Activated naive CD4-positive, alpha-beta T cell treated with anti-CD3 and anti-CD28 coated beads, Interleukin-2, amount 50 U/mL, for 72 hours (primary cell): Measurements from ENCODE around the gene TMEM101. TPM values are rescaled to one million over a fixed set of nuclear protein-coding genes. Genes with fewer than 3 reads are reported as not detected.
A peak's percentile ranks its signal among the peaks of the same experiment; 100 is the strongest.
"Not testable (repeated sequence)": the region's sequence is repeated elsewhere in the genome, so short reads cannot be mapped to it uniquely, and the experiment has no call there.

Source experiments
- ATAC-seq, 2 donors: fragments of 150-1000 bp; cut with Tn5 transposase; 2 replicates each; pipeline ENCODE4 v1.10.0; 2021; ENCODE audit warnings: mild to moderate bottlenecking in 2 of 2, moderate library complexity in 2 of 2
- DNase-seq, 2 donors: peaks; one replicate each; pipeline ENCODE4 v3.0.0; 2021 to 2022; ENCODE audit warnings: low spot score in 2 of 2
- H3K27ac Mint-ChIP-seq, 2 donors: one replicate each; pipeline ENCODE4 v1.8.0; 2022; ENCODE audit warnings: mild to moderate bottlenecking in 2 of 2, mixed read lengths in 2 of 2
- H3K36me3 Mint-ChIP-seq, 2 donors: one replicate each; pipeline ENCODE4 v1.8.0; 2022; ENCODE audit warnings: mixed read lengths in 2 of 2
- H3K9me3 Mint-ChIP-seq, 2 donors: one replicate each; pipeline ENCODE4 v1.8.0; 2022; ENCODE audit warnings: mixed read lengths in 2 of 2
- total RNA-seq, 2 donors: library from RNA; stranded (reverse); gene quantifications; one replicate each; pipeline ENCODE4 v1.2.3, GENCODE V29; 2022

TMEM101 gene
- total RNA-seq, 2 donors from 2014 or later: 32.8 to 43.6 TPM

GRCh38 chr17:44006598-44007345 lies 8.0 kb downstream of the TMEM101 start:
- DNase-seq: peak; percentile 80 to 94
- peak; percentile 85 for ATAC-seq
- peaks cover 5 to 9% of the 10 kb centered on the region in 2 donors for H3K36me3 Mint-ChIP-seq
- H3K27ac Mint-ChIP-seq: peak overlapping the region in 1 of 2 donors; percentile 67
- H3K9me3 Mint-ChIP-seq: no peaks in the 10 kb centered on the region

GRCh38 chr17:44006272-44006597 lies 8.5 kb downstream of the TMEM101 start:
- H3K36me3 Mint-ChIP-seq: peaks cover 0 to 4% of the 10 kb centered on the region in 2 donors
- ATAC-seq (peak; percentile 3 to 19), DNase-seq (no peak)
- peak overlapping the region in 1 of 2 donors; percentile 67 for H3K27ac Mint-ChIP-seq
- H3K9me3 Mint-ChIP-seq: no peaks in the 10 kb centered on the region

DNA sequence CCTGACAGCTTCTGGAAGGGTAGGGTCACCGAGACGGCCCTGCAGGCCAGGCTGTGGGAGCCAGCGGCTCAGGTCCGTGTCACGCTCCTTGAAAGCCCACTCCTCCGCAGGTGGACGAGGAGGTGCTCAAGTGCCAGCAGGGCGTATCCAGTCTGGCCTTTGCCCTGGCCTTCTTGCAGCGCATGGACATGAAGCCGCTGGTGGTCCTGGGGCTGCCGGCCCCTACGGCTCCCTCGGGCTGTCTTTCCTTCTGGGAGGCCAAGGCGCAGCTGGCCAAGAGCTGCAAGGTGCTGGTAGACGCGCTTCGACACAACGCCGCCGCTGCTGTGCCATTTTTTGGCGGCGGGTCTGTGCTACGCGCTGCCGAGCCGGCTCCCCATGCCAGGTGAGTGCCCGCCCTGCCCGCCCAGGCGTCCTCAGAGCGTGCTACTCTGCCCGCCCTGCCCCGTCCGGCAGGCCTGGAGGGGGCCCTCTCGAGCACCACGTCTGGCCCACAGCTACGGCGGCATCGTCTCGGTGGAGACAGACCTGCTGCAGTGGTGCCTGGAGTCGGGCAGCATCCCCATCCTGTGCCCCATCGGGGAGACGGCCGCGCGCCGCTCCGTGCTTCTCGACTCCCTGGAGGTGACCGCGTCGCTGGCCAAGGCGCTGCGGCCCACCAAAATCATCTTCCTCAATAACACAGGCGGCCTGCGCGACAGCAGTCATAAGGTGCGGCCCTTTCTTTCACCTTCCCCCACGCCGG lies 9.1 kb downstream of the TMEM101 start:
- Mint-ChIP-seq H3K9me3 (no peaks in the 10 kb centered on the region), H3K36me3 (peaks cover 0 to 2% of the 10 kb centered on the region in 2 donors), H3K27ac (peak overlapping the region in 1 of 2 donors; percentile 67)
- ATAC-seq (peak; percentile 6 to 21), DNase-seq (peak; percentile 49 to 59)

DNA sequence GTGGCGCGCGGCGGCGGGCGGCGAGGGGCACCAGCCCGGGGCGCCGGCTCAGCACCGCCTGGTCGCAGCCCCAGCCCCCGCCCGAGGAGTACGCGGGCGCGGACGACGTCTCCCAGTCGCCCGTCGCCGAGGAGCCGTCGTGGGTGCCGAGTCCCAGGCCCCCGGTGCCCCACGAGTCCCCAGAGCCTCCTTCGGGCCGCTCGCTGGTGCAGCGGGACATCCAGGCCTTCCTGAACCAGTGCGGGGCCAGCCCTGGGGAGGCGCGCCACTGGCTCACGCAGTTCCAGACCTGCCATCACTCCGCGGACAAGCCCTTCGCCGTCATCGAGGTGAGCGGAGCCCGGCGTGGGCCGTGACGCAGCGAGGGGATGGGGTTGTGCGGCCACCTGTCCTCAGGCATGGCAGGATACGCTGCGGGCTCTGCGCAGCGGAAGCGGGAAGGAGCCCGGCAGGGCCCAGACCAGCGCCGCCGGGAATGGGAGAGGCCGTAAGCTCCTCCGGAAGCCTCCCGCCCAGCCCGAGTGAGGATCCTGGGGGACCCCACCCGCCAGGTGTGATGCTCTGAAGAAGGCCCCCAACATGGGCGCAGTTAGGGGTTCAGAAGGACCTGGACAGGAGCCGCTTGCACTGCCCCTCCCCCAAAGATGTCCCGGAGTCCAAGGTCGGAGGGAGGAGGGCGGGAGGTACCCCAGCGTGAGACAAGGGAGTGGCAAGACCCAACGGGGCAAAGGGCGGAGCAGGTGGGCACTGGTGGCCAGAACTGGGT lies 9.8 kb downstream of the TMEM101 start:
- H3K27ac Mint-ChIP-seq: no peak overlapping the region
- no peak for DNase-seq

DNA sequence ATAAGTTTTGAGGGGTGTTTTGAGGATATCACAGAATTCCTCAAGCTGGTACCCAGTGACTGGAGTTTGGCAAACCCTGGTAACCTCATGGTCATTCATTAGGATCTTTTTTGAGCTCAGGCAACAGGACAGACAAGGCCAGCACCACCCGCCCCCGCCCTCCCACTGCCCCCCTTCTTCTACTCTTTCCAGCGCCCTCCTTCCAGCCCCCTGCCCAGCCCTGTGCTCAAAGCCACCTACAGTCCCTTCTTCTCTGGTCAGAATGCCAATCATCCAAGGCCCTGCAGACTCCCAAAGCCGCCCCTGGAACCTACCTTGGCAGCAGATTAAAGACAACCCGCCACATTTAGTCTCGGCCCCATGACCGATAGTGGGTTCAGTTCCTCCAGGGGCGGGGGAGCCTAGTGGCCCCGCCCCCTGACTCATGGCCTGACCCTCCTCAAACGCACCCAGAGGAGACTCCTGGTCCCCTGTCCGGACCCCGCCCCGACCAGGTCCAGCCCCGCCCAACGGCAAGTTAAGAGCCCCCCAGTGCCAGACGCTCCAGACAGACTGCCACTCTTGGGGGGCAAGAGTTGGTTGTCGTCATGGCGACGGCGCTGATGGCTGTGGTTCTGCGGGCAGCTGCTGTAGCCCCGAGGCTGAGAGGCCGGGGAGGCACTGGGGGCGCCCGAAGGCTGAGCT lies 10.5 kb downstream of the TMEM101 start, which contains the start of gene NAGS:
TSS of gene NAGS (plus strand) at position 546 of the 684 bp plus-strand sequence. CDS start at position 588, 42 bp downstream.
- H3K36me3 Mint-ChIP-seq: no peaks in the 10 kb centered on the region
- ATAC-seq: no peak
- no peaks in the 10 kb centered on the region for H3K9me3 Mint-ChIP-seq
- no peak within 1 kb of the TSS for H3K27ac Mint-ChIP-seq
- DNase-seq: no peak

More for the DNA sequence above, 9.8 kb downstream of the TMEM101 start:
- Mint-ChIP-seq H3K9me3 (no peaks in the 10 kb centered on the region), H3K36me3 (no peaks in the 10 kb centered on the region)
- no peak for ATAC-seq

- DNase-seq (no peak), ATAC-seq (no peak)
- no peak overlapping the region for H3K27ac Mint-ChIP-seq
- H3K9me3 Mint-ChIP-seq: no peaks in the 10 kb centered on the region
- H3K36me3 Mint-ChIP-seq: no peaks in the 10 kb centered on the region
These were observed 12.5 kb downstream of the TMEM101 start for GRCh38 chr17:44002141-44002848.

GRCh38 chr17:44001461-44001920 lies 13.3 kb downstream of the TMEM101 start:
- H3K9me3 Mint-ChIP-seq: no peaks in the 10 kb centered on the region
- H3K36me3 Mint-ChIP-seq: no peaks in the 10 kb centered on the region
- no peak for ATAC-seq
- no peak overlapping the region for H3K27ac Mint-ChIP-seq
- no peak for DNase-seq

GRCh38 chr17:44000871-44001460 lies 13.8 kb downstream of the TMEM101 start:
- ATAC-seq (no peak), DNase-seq (no peak)
- Mint-ChIP-seq H3K27ac (no peak overlapping the region), H3K9me3 (no peaks in the 10 kb centered on the region), H3K36me3 (no peaks in the 10 kb centered on the region)

GRCh38 chr17:44000141-44000860 lies 14.5 kb downstream of the TMEM101 start:
- H3K36me3 Mint-ChIP-seq: no peaks in the 10 kb centered on the region
- no peaks in the 10 kb centered on the region for H3K9me3 Mint-ChIP-seq
- no peak overlapping the region for H3K27ac Mint-ChIP-seq
- DNase-seq (no peak), ATAC-seq (no peak)

DNA sequence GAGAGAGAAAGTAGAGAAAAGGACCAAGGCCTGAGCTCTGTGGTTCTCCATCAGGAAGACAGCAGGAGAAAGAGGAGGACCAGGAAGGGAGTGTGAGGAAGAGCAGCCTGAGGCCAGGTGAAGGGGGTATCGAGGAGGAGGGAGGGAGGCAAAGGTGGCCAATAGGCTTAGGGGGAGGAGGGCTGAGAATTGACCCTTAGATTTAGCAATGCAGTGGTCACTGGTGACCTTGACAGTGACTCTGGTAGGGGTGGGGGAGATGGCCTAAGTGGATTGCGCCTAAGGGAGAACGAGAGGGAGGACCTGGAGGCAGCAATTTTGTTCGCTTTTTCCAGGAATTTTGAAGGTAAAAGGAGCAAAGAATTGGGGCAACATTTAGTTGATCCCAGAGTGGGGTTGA lies 15.7 kb downstream of the TMEM101 start:
- Mint-ChIP-seq H3K36me3 (no peaks in the 10 kb centered on the region), H3K27ac (no peak overlapping the region), H3K9me3 (no peaks in the 10 kb centered on the region)
- DNase-seq: no peak
- ATAC-seq: no peak

DNA sequence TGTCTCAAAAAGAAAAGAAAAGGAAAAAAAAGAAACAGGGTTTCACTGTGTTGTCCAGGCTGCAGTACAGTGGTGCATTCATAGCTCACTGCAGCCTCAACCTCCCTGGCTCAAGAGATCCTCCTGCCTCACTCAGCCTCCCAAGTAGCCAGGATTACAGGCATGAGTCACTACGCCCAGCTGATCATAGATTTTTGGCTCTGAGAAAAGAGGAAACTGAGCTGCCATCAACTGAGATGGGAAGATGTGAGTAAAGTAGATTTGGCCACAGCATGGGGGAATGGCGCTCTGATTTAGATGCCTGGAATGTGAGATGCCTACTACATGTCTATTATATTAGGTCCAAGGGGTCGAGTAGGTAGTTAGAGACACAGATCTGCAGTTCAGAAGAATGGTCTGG lies 16.2 kb downstream of the TMEM101 start:
- H3K27ac Mint-ChIP-seq: no peak overlapping the region
- no peaks in the 10 kb centered on the region for H3K9me3 Mint-ChIP-seq
- ATAC-seq (no peak), DNase-seq (no peak)
- no peaks in the 10 kb centered on the region for H3K36me3 Mint-ChIP-seq

DNA sequence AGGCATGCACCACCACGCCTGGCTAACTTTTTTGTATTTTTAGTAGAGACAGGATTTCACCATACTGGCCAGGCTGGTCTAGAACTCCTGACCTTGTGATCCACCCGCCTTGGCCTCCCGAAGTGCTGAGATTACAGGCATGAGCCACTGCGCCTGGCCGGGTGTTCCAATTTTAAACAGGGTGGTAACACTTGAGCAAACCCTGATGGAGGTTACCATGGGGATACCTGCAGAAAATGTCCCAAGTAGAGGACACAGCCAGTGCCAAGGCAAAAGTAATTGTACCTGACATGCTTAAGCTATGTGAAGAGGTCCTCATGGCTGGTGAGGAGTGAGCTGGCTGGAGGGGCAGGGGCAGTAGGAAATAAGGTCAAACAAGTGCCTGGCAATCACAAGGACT lies 17.6 kb downstream of the TMEM101 start:
- not testable (repeated sequence) for H3K27ac Mint-ChIP-seq, ATAC-seq, H3K9me3 Mint-ChIP-seq, H3K36me3 Mint-ChIP-seq, DNase-seq

- no peak for ATAC-seq
- Mint-ChIP-seq H3K36me3 (no peaks in the 10 kb centered on the region), H3K27ac (no peak overlapping the region), H3K9me3 (no peaks in the 10 kb centered on the region)
- DNase-seq: no peak
These were observed 19.7 kb downstream of the TMEM101 start for GRCh38 chr17:43995150-43995471.

DNA sequence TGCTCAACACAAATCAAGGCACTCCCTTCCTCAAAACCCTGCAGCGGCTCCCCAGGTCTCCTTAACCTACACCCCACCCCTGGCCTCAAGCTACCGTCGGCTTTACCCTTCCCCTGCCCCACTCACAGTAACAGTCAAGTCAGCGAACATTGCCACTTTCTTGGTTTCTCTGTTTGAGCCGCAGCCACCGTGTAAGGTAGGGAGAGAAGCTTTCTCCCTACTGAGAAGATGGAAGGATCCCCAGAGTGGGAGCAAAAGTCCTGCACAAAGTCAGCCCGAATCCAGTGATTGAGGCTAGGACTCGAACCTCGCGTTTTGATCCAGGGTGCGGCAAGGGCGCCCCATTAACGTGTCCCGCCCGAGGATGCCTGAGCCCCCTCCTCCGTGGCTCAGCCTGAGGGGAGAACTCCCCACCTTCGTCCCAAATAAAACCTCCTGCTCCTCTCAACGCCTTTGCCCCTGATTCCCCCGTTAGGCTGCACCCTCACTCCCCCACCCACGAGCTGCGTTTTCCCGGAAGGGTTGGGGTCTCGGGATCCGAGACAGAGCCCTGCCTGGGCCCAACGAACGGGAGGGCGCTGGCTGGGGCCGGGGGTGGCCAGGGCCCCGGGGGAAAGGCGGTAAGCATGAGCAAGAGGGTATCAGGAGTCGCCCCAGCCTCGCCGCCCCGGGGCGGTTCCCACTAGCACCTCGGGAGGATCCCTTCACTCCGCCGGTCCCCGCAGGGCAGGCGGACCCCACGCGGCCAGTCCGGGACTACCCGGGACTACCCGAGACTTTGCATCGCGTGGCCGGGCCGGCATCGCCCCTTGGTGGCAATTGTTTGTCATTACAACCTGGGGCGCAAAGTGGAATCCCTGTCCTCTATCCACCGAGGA lies 20.3 kb downstream of the TMEM101 start:
- H3K9me3 Mint-ChIP-seq: no peaks in the 10 kb centered on the region
- H3K27ac Mint-ChIP-seq: no peak overlapping the region
- ATAC-seq: peak; percentile 82 to 92
- no peaks in the 10 kb centered on the region for H3K36me3 Mint-ChIP-seq
- DNase-seq: peak; percentile 61 to 80
